OCI-M2 (cell line): ENCODE results near the gene DCDC2.
"Not testable (repeated sequence)": the region's sequence is repeated elsewhere in the genome, so short reads cannot be mapped to it uniquely, and the experiment has no call there.

Experiments used
- DNase-seq: peaks from one replicate; lab custom pipeline; 2025; ENCODE audit not compliant: unreplicated experiment; lab: John Stamatoyannopoulos, UW

Gene DCDC2

DNA sequence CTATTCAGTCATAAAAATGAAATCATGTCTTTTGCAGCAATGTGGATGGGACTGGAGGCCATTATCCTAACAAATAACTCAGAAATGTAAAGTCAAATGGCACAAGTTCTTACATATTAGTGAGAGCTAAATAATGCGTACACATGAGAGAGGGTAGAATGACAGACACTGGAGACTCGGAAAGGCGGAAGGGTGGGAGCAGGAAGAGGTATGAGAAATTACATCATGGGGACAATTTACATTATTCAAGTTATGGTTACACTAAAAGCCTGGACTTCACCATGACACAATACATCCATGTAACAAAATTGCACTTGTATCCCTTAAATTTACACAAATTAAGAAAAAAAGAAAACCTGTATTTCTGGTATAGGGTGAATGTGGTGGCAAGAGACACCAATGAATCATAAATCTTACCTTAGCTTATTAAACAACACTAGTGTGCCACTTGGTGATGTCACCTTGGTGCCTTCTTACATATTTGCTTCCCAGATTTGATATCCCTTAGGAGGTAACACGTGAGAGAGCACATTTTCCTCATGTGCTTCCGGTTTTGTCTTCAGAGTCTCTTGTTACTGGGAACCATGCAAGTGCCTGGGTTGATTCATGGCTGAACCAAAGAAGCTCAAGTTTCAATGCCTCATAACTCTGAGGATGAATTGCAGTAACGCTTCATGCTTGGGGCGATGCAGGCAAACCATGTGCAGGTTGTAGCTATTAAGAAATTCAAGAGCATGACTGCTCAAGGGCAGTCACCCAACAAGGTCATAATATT, 84.6 kb downstream of the DCDC2 start:
- DNase-seq: no peak

DNA sequence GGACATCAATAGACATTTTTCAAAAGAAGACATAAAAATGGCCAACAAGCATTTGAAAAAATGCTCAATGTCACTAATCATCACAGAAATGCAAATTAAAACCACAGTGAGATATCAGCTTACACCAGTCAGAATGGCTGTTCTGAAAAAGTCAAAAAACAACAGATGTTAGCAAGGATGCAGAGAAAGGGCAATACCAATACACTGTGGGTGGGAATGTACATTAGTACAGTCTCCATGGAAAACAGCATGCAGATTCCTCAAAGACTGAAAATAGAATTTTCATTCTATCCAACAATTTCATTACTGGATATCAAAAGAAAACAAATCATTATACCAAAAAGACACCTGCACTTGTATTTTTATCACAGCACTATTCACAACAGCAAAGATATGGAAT, 85.3 kb downstream of the DCDC2 start:
- no peak for DNase-seq

DNA sequence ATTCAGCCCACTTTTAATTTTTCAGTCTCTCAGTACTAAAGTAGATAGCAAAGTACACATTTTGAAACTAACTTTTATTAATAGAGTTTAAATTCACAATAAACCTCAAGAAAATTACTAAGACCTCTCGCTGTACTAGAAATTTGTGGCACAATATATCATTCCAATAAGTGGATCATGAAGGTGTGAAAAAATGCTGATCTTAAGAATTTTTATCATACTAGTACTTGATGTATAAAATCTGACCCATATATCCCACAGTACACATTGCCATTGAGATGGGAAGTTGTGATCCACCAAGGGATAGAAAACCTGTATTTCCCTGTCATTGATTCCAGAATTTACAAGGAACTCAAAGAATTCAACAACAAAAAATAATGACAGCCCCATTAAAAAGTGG, 85.7 kb downstream of the DCDC2 start:
- DNase-seq: no peak

DNA sequence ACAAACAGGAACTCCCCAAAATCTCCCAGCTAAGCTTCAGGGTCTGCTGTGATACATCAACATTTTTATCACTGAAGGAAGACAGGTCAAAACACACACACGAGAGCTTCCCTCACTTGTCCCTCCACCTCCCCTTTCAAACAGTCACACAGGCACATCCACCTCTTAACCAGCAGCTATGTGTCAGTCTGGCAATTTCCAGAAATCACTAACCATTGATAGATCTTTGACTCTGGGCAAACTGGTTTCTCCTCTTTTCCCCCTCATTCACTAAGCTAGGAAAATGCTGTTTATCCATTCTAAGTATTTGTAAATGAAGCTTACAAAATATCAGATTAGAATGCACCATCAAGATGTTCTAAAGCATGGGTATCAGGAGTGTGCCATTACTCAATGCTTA, 87.8 kb downstream of the DCDC2 start:
- no peak for DNase-seq

DNA sequence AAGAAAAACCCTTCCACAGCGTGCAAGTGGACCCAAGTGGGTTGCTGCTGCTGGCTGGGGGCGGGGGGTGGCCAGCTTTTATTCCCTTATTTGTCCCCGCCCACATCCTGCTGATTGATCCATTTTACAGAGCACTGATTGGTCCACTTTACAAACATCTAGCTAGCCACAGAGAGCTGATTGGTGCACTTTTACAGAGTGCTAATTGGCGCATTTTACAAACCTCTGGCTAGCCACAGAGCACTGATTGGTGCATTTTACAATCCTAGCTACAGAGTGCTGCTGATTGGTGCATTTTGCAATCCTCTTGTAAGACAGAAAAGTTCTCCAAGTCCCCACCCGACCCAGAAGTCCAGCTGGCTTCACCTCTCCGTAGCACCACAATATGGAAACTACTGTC, 99.6 kb downstream of the DCDC2 start:
- DNase-seq: not testable (repeated sequence)

DNA sequence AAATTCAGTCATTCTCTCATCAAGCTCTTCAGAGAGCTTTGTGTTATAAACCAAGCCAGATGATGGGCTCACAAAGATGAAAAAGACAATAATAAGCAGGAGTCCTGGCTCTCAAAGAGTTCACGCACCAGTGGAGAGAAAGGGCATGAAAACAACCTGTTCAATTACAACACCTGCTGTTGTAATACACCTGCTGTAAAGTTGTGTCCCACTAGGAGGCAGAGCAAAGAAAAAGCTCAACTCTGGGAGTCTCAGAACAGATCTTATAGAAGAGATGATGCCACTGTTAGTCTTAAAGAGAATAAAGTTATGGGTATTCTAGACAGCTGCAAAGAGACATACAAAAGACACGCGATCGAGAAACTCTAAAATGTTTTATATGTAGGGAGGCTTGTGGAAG, 100.6 kb downstream of the DCDC2 start:
- DNase-seq: no peak

DNA sequence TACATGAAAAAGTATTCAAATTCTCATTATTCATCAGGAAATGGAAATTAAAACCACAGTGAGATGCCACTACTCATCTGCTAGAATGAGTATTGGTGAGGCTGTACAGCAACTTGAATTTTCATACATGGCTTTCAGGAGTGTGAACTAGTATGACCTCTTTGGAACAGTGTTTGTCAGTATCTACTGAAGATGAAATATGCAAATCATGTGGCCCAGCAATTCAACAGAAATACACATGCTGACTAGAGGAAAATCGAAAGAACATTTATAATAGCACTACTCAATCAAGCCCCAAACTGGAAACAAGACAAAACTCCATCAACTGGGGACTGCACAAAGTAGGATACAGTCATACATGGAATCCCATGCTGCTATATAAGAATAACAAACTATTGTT, 102.2 kb downstream of the DCDC2 start:
- no peak for DNase-seq

DNA sequence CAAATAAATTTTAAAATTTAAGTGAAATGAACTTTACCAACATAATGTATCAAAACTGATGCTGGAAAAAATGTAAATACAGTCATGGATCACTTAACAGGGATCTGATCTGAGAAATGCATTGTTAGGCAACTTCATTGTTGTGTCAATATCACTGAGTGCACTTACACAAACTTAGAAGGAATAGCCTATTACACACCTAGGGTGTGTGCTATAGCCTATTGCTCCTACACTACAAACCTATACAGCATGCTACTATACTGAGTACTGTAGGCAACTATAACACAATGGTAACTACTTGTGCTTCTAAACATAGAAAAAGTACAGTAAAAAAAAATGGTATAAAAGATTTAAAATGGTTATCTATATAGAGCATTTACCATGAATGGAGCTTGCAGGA, 104.5 kb downstream of the DCDC2 start:
- no peak for DNase-seq

DNA sequence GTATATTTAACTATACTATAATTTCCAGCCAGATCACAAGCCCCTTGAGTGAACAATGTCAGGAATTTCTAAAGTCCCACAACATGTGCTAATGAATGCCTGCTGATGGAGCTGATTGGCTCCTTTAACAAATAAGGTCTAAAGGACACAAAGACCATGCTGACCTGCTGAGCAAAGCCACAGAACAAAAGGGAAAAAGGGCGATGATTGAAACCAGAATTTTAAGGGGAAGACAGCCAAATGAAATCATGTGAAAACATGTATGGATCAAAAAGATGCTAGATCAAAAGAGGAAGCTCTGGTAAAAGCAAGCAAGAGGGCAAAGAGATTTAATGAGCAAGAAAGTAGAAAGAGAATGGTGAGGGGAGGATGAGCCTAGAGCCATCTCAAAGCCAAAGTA, 105.6 kb downstream of the DCDC2 start:
- no peak for DNase-seq

DNA sequence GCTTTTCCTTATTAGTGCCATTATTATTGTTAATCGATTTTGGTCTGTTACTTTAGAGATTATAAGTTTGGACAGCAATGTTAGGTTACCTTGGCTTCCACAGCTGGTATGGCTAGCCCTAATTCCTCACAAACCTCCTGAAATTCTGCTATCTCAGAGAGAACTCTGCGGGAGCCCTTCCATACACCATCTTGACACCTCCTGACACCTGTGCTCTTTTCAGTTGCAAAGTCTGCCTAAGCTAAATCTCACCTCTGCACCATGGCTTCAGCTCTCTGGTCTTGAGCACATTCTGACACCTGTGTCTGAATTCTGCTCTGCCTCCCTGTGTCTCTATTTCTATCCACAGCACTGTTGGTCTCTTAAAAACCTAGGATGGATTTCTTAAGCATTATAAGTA, 106.5 kb downstream of the DCDC2 start:
- DNase-seq: no peak

DNA sequence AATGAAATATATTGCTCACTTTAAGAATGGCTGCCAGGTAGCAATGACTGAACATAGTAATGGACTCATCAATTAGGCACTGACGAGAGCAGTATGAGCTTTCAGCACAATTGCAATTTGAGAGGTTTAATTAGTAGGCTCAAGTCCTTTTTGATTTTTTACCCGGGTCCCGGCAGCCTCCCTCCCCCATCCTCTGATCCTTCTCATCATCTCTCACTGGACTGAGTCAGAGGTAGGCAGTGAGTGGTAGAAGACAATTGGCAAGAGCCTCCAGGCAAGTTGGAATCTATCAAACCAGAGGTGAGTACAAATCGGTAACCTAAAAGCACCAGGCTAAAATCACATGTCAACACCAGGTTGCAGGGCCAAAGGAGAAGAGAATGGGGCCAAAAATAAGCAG, 107.9 kb downstream of the DCDC2 start:
- no peak for DNase-seq

DNA sequence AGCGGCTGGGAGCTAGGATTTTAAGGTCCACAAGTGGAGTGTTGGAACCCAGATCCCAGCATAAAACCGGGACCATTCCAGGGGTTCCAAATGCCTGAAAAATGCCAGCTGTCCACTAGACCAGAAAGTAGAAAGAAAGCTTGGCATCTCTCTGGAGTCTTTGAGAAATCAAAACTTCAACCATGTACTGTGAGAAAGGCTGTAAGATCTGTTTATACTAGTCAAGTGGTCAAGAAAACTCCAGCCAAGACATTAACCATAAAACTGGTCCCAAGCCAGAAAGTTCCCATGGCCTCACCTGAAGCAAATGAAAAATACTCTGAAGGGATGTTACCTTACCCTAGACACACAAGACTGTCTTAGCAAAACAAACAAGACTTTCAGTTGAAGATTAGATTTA, 112.6 kb downstream of the DCDC2 start:
- no peak for DNase-seq

DNA sequence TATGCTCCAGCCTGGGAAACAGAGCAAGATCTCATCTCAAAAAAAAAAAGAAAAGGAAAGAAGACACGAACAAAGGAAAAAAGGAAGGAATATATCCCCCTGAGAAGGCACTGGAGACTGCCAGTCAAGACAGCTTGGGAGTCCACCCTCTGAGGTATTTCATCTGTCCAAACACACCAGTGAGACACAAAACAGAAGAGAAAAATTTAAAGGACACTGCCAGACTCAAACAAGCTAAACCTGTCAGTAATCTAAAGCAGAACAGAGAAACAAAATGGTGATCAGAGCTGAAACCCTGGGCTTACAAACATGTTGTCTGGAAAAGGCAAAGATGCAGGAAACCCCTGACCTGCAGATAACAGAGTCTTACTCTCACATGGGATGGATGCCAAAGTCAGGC, 114.9 kb downstream of the DCDC2 start:
- DNase-seq: no peak

DNA sequence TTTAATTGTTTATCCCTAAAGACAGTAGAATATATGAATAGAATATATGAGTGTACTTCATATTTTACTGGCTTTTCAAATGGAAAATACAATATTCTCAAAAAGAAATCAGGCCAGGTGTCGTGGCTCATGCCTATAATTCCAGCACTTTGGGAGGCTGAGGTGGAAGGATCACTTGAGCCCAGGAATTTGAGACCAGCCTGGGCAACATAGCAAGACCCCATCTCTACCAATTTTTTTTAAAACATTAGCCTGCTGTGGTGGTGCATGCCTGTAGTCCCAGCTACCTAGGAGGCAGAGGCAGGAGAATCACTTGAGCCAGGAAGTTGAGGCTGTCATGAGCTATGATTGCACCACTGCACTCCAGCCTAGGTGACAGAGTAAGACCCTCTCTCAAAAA, 116.1 kb downstream of the DCDC2 start:
- not testable (repeated sequence) for DNase-seq

DNA sequence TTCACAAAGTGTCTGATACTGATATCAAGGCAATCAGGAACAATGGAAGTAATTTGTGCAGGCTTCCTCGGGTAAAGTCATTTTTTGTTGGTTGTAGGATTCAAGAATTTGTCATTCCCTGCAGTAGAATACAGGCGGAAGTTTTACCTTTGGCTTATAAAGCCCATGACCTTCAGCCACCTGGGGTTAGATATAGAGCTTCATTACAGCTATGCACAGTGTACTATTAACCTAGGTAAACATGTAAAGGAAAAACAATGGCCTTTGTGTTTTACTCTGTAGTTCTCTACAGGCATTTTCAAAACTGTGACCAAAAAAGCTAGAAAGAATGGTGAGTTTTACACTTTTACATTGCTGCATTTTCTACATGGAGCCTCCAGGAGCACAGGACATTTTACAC, 116.9 kb downstream of the DCDC2 start:
- no peak for DNase-seq

DNA sequence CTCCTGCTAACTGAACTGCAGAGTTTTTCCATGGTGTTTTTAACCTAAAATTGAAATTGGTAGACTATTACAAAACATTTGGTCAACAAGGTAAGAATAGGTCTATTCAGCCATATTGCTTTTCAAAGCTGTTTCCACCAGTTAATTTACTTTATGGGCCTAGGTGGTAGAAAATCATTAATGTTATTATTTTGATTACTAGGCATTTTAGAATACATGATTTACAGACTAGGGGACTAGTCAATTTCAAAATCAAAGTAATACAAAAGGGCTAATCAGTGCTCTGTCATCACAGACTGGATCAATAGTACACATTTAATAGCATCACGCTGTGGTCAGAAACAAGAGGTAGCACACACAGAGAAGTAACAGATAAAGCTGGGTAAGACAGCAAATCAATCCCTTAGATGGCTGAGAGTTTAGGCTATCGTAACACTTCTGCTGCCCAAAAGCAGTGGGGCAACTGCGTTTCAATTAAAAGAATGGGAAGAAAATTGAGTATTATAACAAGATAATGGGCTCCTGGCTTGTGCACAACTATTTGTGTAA, 117.4 kb downstream of the DCDC2 start:
- no peak for DNase-seq

DNA sequence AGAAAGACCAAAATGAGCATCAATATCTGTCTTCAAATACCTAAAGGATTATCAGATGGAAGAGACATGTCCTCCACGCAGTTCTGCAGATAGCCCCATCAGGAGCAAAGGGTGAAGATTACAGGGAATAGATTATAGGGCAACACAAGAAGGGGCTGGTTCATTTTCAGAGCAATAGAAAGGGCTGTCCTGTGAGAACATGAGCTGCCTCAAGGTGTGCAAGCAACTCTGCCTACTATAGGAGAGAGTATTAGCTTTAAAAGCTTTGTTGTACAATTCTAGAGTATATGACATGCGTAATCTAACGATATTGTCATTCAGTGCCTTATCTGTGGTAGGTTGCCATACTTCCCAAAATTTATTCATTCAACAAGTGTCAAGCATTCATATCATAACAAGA, 119.2 kb downstream of the DCDC2 start:
- no peak for DNase-seq

DNA sequence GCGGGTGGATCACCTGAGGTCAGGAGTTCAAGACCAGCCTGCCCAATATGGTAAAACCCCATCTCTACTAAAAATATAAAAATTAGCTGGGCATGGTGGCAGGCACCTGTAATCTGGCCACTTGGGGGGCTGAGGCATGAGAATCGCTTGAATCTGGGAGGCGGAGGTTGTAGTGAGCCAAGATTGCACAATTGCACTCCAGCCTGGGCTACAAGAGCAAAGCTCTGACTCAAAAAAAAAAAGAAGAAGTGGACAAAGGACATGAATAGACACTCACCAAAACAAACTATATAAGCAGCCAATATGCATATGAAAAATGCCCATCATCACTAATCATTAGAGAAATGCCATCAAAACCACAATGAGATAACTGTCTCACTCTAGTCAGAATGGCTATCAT, 121.1 kb downstream of the DCDC2 start:
- not testable (repeated sequence) for DNase-seq

DNA sequence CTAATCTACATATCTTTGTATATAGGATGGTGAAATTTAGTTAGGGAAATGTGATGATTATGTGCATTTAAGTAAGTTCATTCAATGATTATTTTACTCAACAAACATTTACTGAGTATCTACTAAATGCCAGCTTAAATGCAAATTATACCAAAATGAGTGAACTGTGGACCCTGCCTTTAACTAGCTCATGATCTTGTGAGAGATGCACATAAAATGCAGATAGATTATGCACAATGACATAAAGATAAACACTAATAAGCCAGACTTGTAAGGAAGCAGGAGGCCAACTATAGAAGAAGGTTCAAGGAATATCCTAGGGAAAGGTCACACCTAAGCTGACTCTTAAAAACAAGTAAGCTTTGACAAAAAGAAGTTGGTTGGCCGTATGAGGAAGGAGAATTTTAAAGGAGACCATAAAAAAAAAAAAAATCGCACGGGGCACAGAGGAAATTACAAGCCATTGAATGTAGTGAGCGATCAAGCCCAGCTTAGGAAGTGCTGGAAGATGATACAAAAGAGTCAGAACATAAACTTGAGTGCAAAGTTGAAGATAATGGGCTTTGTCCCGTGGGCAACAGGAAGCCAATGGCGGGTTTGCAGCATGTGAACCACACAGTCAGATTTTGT, 123.9 kb downstream of the DCDC2 start:
- DNase-seq: no peak

DNA sequence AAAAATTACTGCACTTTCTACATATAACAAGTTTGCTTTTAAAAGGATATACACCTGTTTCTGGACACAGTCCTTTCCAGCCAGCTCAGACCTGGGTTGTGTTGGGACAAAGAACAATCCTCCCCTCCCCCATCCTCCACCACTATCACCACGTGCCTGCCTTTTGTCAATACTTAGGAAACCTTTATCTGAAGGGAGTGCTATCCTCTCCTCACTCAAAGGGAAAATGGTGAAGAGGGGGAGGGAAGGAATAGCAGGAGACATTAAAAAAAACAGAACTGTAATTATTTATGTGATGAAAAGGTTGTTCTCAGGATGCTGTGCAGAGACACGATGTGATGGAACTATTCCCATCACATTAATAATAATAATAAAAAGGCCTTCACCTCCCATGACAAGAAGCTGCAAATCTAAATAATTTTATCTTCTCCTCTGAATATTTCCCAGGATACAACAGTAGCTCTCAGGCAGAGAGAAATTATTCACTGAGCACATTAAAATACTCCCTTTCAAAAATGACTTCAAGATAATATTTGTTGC, 126.4 kb downstream of the DCDC2 start:
- DNase-seq: no peak

DNA sequence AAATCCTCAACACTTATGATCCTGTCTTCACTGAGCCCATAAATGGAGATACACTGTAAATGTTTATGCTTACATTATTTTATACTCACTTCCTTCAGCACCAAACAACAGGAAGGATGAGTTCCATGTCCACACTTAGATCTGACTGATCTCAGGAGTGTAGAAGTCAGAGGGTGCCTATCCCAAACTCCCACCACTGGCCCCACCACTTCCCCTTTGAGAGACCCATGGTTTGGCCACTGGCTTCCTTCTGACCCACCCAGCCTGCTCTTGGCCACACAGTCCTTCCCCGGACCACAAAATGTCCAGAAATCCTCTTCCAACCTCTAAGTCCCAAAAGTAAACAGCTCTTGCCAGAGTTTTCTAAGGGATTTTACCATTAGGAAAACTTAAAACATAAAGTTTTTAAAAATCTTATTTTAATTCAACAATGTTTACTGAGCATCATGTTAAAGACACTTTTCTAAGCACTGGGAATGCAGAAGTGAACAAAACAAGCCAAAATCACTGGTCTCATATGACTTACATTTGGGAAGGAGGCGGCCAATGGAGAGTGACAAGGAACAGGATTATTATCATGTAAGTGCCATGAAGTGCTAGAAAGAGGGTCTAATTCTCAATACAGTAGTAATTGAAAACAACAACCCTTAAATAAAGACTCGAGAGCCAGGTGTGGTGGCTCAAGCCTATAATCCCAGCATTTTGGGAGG, 128.0 kb downstream of the DCDC2 start:
- no peak for DNase-seq
